Measurements from ENCODE around the gene PDE6B.

The PDE6B gene

GRCh38 chr4:624705-625590 lies at the start of gene PDE6B:
PDE6B (plus strand) TSS chr4:625573; CDS start chr4:625627, 54 bp downstream.
- no peaks in the 10 kb centered on the region for H3K9me3 ChIP-seq (ENCODE audit: control insufficient read depth, low read length)
- DNase-seq (ENCODE audit: low read depth): no peak
- no peak within 1 kb of the TSS for H3K9ac ChIP-seq (ENCODE audit: low read length)
- peaks cover 13% of the 10 kb centered on the region for H3K27me3 ChIP-seq (replicated peaks; ENCODE audit: control insufficient read depth, insufficient read depth, low read length)
- H3K4me3 ChIP-seq (ENCODE audit: low read length): no peak within 1 kb of the TSS
- H3K4me1 ChIP-seq (ENCODE audit: control insufficient read depth, insufficient read depth, low read length): no peaks in the 10 kb centered on the region
- no peaks in the 10 kb centered on the region for H3K36me3 ChIP-seq (ENCODE audit: control insufficient read depth, insufficient read depth, low read length, severe bottlenecking)

DNA sequence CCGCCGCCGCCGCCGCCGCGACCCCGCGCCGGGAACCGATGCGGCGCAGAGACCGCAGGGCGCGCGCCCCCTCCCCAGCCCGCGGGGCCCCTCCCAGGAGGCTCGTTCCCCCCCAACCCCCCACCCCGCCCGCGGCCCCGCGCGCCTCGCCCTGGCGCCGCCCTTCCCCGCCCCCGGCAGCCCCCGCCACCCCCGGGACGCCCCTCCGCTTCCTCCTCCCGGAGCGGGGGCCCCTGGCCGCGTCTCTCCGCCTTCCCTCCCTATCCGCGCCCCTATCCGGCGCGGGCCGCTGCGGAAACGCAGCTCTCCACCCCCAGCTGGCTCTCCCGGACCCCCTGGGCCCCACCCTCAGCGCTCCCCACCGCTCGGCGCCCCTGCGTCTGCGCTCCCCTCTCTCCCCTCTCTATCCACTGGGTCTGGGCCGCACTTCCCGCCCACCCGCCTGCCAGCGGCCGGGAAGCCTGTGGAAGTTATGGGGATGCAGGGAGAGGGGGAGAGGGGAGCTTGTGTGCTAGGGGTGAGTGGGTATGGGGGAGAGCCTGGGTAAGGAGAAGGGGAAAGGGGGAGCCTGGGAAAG lies 49.0 kb upstream of the PDE6B start, which contains the start of gene TMEM271:
Gene TMEM271, minus strand, starts transcription at position 51 of the 577 bp plus-strand sequence. CDS start 233 bp downstream, outside the sequence.
- H3K27me3 ChIP-seq (replicated peaks; ENCODE audit: control insufficient read depth, insufficient read depth, low read length): peaks cover 68% of the 10 kb centered on the region
- no peaks in the 10 kb centered on the region for H3K4me1 ChIP-seq (ENCODE audit: control insufficient read depth, insufficient read depth, low read length)
- no peaks in the 10 kb centered on the region for H3K9me3 ChIP-seq (ENCODE audit: control insufficient read depth, low read length)
- no peak within 1 kb of the TSS for H3K9ac ChIP-seq (ENCODE audit: low read length)
- no peak within 1 kb of the TSS for H3K4me3 ChIP-seq (ENCODE audit: low read length)
- no peaks in the 10 kb centered on the region for H3K36me3 ChIP-seq (ENCODE audit: control insufficient read depth, insufficient read depth, low read length, severe bottlenecking)
- no peak for DNase-seq (ENCODE audit: low read depth)

- no peak overlapping the region for H3K4me3 ChIP-seq (ENCODE audit: low read length)
- H3K4me1 ChIP-seq (ENCODE audit: control insufficient read depth, insufficient read depth, low read length): no peaks in the 10 kb centered on the region
- peak; percentile 22 for DNase-seq (ENCODE audit: low read depth)
- no peak overlapping the region for H3K9ac ChIP-seq (ENCODE audit: low read length)
- no peaks in the 10 kb centered on the region for H3K36me3 ChIP-seq (ENCODE audit: control insufficient read depth, insufficient read depth, low read length, severe bottlenecking)
- peaks cover 5% of the 10 kb centered on the region for H3K9me3 ChIP-seq (ENCODE audit: control insufficient read depth, low read length)
- H3K27me3 ChIP-seq (replicated peaks; ENCODE audit: control insufficient read depth, insufficient read depth, low read length): peaks cover 68% of the 10 kb centered on the region
Observed at GRCh38 chr4:576991-577498, 48.3 kb upstream of the PDE6B start.

DNA sequence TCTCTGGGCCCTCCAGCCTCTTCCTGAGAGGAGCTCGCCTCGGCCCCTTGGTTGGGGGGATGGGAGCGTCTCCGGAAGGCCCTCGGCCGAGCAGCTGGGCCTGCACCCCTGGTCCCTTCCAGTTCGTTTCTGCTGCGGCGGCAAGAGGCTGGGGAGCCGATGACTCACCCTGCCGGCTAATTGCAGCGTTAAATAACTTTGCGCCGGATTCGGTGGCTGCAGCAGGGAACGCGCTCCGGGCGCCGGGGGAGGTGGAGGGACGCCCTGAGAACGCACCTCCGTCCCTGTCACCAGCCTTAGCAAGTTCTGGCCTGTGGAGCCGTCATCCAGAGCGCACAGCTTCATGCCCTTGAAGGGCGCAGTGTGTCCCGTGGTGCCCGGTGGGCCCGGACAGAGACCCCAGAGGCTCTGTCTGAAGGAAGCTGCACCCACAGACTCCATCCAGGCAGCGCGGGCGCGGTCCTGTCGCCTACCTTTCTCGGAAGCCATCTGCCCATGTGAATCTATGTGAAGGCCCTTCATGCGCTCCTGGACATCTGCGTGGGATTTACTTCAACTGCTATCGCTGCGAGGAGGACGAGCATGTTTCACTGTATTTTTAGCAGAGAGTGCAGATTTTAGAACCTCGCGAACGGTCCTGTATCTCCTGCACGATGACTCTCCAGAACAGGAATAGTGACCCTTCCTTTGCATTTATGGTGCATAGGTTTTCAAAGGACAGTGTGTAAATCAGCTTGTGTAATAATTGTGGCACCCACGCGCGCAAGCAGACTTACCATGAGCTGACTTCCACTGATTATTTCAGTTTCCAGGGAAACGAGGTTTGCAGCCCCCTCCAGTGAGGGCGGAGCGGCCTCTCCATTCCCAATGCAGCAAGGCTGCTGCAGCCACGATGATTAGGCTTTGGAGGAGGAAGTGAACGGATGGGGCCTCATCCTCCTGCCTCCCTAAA lies 47.6 kb upstream of the PDE6B start:
- Histone ChIP-seq H3K27me3 (replicated peaks; ENCODE audit: control insufficient read depth, insufficient read depth, low read length) (peaks cover 61% of the 10 kb centered on the region), H3K4me3 (ENCODE audit: low read length) (no peak overlapping the region), H3K9me3 (ENCODE audit: control insufficient read depth, low read length) (peaks cover 6% of the 10 kb centered on the region), H3K9ac (ENCODE audit: low read length) (no peak overlapping the region), H3K4me1 (ENCODE audit: control insufficient read depth, insufficient read depth, low read length) (no peaks in the 10 kb centered on the region), H3K36me3 (ENCODE audit: control insufficient read depth, insufficient read depth, low read length, severe bottlenecking) (no peaks in the 10 kb centered on the region)
- DNase-seq (ENCODE audit: low read depth): peak; percentile 55

- H3K4me1 ChIP-seq (ENCODE audit: control insufficient read depth, insufficient read depth, low read length): no peaks in the 10 kb centered on the region
- no peaks in the 10 kb centered on the region for H3K36me3 ChIP-seq (ENCODE audit: control insufficient read depth, insufficient read depth, low read length, severe bottlenecking)
- no peak for DNase-seq (ENCODE audit: low read depth)
- H3K27me3 ChIP-seq (replicated peaks; ENCODE audit: control insufficient read depth, insufficient read depth, low read length): peaks cover 52% of the 10 kb centered on the region
- no peak overlapping the region for H3K4me3 ChIP-seq (ENCODE audit: low read length)
- no peak overlapping the region for H3K9ac ChIP-seq (ENCODE audit: low read length)
- peaks cover 14% of the 10 kb centered on the region for H3K9me3 ChIP-seq (ENCODE audit: control insufficient read depth, low read length)
Observed at GRCh38 chr4:578451-579443, 46.6 kb upstream of the PDE6B start.

DNA sequence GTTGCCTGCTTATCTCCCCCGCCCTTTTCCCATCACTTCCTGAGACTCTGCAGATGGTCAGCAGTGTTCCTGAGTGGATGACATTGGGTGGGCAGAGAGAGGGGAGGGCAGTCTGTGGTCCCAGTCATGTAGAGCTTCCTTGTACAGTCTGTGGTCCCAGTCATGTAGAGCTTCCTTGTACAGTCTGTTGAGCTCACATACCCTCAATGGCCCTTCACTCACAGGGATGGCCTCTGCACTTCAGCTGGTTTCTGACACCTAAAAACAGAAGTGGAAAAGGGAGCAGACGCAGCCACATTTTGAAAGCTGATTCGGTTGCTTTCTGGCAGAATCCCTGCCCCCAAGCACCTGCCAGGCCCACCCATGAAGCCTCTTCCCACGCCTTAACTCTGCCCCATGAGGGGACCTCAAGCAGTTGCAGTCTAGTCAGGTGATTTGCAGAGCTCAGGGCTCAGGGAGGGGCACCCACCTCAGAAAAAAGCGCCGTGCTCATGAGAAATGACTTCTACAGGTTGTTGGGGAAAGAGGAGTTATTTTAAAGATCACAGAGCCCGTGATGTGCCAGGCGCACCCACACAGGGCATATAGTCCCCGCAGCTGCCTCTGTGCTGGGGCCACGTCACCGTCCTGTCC lies 45.7 kb upstream of the PDE6B start:
- Histone ChIP-seq H3K4me3 (ENCODE audit: low read length) (no peak overlapping the region), H3K4me1 (ENCODE audit: control insufficient read depth, insufficient read depth, low read length) (no peaks in the 10 kb centered on the region), H3K9ac (ENCODE audit: low read length) (no peak overlapping the region), H3K9me3 (ENCODE audit: control insufficient read depth, low read length) (peaks cover 22% of the 10 kb centered on the region), H3K27me3 (replicated peaks; ENCODE audit: control insufficient read depth, insufficient read depth, low read length) (peaks cover 43% of the 10 kb centered on the region), H3K36me3 (ENCODE audit: control insufficient read depth, insufficient read depth, low read length, severe bottlenecking) (no peaks in the 10 kb centered on the region)
- no peak for DNase-seq (ENCODE audit: low read depth)

GRCh38 chr4:581181-581580 lies 44.2 kb upstream of the PDE6B start:
- Histone ChIP-seq H3K27me3 (replicated peaks; ENCODE audit: control insufficient read depth, insufficient read depth, low read length) (peaks cover 43% of the 10 kb centered on the region), H3K4me3 (ENCODE audit: low read length) (no peak overlapping the region), H3K9ac (ENCODE audit: low read length) (no peak overlapping the region), H3K4me1 (ENCODE audit: control insufficient read depth, insufficient read depth, low read length) (no peaks in the 10 kb centered on the region), H3K36me3 (ENCODE audit: control insufficient read depth, insufficient read depth, low read length, severe bottlenecking) (no peaks in the 10 kb centered on the region), H3K9me3 (ENCODE audit: control insufficient read depth, low read length) (peaks cover 22% of the 10 kb centered on the region)
- no peak for DNase-seq (ENCODE audit: low read depth)

GRCh38 chr4:581753-582361 lies 43.5 kb upstream of the PDE6B start:
- DNase-seq (ENCODE audit: low read depth): no peak
- no peaks in the 10 kb centered on the region for H3K4me1 ChIP-seq (ENCODE audit: control insufficient read depth, insufficient read depth, low read length)
- H3K36me3 ChIP-seq (ENCODE audit: control insufficient read depth, insufficient read depth, low read length, severe bottlenecking): no peaks in the 10 kb centered on the region
- no peak overlapping the region for H3K4me3 ChIP-seq (ENCODE audit: low read length)
- H3K9ac ChIP-seq (ENCODE audit: low read length): no peak overlapping the region
- H3K9me3 ChIP-seq (ENCODE audit: control insufficient read depth, low read length): peaks cover 22% of the 10 kb centered on the region
- H3K27me3 ChIP-seq (replicated peaks; ENCODE audit: control insufficient read depth, insufficient read depth, low read length): peaks cover 43% of the 10 kb centered on the region

- Histone ChIP-seq H3K36me3 (ENCODE audit: control insufficient read depth, insufficient read depth, low read length, severe bottlenecking) (no peaks in the 10 kb centered on the region), H3K4me1 (ENCODE audit: control insufficient read depth, insufficient read depth, low read length) (no peaks in the 10 kb centered on the region), H3K9me3 (ENCODE audit: control insufficient read depth, low read length) (peaks cover 22% of the 10 kb centered on the region), H3K4me3 (ENCODE audit: low read length) (no peak overlapping the region), H3K9ac (ENCODE audit: low read length) (no peak overlapping the region), H3K27me3 (replicated peaks; ENCODE audit: control insufficient read depth, insufficient read depth, low read length) (peaks cover 36% of the 10 kb centered on the region)
- no peak for DNase-seq (ENCODE audit: low read depth)
Observed at GRCh38 chr4:583820-584219, 41.6 kb upstream of the PDE6B start.
